HG03558 (cell line): Measurements from ENCODE around the gene GAB2.
"Not testable (repeated sequence)": the region's sequence is repeated elsewhere in the genome, so short reads cannot be mapped to it uniquely, and the experiment has no call there.

Experiments
- ATAC-seq: cut with Tn5 transposase; IDR thresholded peaks from one replicate; pipeline ENCODE4 v1.9.1; 2021; ENCODE audit warnings: moderate number of reproducible peaks; ENCODE audit not compliant: unreplicated experiment; ENCODE audit errors: extremely low read depth

GAB2 gene

GRCh38 chr11:78373689-78374088, 43.9 kb downstream of the GAB2 start:
- ATAC-seq, result no peak

DNA sequence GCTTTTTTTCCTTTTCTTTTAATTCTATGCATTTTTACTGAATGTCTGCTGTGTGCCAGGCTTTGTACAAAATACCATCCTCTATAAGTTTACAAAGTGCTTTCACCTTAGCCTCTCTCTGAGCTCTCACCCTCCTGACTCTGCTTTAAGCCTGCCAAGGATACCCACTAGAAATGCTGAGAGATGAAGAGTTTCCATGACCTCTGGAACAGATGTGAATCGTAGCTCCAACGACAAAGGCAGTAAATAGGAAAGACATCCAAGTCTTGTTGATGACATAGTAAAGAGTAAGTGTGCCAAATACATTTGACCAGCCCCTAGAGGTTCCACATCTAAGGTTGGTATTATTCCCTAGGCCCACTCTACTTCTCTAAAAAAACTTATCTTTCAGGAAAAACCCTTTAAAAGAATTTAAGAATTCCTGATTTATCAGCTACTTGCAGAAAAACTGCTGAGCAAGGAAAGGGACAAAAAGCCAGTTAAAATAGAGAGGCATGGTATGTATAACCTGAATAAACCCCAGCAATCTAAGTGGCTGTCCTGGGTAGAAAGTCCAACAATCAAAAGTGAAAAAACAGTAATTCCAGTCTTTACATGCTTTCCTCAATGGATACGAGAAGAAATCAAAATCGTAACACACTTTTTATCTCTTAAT, 45.4 kb downstream of the GAB2 start:
- ATAC-seq, result no peak

DNA sequence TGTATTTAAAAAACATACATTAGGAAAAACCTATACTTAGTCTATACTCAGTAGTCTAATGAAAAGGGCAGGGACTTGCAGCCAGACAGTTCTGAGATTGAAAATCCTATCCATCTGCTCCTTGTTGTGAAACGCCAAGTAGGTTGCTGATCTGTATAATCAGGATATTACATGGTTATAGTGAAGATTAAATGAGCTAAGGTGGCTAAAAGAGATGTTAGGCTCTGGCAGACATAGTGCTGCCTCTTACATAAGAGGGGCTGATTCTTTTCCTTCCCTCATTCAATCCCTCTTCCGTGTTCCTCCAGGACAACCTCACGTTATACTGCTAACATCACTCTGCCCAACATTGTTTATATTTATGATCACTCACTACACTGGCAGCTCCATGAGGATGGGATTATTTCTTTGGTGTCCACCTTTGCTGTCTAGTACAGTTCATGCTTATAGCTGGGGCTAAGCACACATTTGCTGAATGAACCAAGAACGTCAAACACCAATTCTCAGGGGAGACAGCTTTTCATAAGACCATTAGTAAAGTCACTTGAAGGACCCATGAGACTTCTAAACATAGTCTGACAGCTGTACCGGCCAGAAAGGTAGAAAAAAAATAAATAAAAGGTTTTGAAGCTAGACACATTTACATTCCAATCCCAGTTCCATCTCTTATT, 46.3 kb downstream of the GAB2 start:
- no peak for ATAC-seq

GRCh38 chr11:78370406-78371172, 47.0 kb downstream of the GAB2 start:
- ATAC-seq, result no peak

DNA sequence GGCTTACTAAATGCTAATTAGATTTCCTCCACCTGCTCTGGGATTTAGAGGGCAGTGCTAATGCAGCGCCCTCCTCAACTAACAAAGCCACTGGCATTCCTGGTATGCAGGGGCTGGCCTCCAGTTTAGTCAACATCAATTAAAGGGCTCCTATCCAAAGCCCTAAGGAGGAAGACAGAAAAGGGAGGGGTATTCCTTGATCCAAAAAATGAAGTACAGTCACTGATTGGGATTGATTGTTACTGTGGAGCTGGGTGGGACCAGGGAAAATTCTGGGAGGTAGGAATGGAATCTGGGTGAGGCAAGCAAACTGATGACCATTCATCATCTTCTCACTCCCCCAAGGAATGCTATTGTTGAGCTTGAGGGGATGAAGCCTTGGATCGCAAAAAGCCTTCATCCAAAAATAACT, 52.2 kb downstream of the GAB2 start:
- ATAC-seq, result no peak

DNA sequence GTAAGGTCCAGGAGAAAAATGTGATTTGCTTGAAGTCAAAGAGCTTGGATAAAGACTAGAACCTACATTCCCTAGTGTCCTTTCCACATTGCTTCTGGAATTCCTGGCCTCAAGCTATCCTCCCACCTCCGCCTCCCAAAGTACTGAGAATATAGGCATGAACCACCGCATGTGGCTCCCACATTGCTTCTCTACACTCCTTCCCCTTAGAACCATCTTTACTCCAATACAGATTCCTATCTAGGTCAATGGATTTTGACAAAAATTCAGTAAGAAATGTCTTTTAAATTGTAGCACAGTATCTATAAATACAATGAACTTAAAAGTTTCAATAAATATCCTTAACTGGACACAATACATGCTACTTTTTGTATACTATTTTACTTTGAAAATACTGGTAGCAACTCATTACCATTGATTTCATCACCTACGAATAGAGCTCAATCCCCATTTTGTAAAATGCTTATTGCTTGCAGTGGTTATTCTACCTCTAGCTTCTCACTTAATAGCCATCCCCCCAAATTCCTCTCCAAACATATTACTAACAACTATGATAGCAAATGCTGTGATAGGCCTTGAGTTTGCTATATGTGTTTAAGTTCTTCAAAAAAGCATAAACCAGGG, 53.4 kb downstream of the GAB2 start:
- ATAC-seq, result no peak

DNA sequence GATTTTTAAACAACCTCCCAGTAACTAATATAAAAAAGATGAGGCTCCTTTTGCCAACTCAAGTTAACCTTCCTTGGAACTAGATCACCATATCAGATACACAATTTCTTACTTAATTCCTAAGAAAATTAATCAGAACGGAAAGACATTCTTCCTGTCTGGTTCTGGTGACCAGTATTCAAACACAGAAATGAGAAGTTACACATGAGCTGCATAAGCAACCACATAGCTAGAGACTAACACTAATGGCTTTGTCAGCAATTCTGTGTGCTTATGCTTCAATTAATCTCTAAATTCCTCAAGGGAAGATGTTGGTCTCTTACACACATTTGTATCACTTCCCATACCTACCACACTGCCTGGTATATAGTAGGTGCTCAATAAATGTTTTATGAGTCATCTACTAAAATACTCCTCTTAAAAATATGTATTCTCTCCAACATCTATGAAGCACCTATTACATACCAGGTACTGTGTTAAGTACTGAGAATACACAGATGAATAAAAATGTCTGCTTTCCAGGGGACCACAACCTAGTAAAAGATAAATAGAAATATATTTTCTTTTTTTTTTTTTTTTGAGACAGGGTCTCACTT, 54.5 kb downstream of the GAB2 start:
- ATAC-seq, result no peak

- no peak for ATAC-seq
These were observed 56.4 kb downstream of the GAB2 start for GRCh38 chr11:78361228-78361627.

DNA sequence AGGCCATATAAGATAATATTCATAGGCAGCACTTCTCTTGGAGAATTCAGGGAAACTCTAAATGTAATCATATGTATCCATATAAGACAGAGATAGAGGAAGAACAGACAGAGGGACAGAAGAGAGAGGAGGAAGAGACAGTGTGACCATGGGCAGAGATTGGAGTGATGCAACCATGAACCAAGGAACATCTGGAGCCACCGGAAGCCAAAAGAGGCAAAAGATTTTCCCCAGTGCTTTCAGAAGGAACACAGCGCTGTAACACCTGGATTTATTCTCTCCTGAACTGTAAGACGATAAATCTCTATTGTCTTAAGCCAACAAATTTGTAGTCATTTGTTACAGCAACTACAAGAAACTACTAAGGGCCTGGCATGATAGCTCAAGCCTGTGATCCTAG, 57.7 kb downstream of the GAB2 start:
- ATAC-seq, result no peak

DNA sequence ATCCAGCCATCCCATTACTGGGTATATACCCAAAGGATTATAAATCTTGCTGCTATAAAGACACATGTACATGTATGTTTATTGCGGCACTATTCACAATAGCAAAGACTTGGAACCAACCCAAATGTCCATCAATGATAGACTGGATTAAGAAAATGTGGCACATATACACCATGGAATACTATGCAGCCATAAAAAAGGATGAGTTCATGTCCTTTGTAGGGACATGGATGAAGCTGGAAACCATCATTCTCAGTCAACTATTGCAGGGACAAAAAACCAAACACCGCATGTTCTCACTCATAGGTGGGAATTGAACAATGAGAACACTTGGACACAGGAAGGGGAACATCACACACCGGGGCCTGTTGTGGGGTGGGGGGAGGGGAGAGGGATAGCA, 59.7 kb downstream of the GAB2 start:
- not testable (repeated sequence) for ATAC-seq

DNA sequence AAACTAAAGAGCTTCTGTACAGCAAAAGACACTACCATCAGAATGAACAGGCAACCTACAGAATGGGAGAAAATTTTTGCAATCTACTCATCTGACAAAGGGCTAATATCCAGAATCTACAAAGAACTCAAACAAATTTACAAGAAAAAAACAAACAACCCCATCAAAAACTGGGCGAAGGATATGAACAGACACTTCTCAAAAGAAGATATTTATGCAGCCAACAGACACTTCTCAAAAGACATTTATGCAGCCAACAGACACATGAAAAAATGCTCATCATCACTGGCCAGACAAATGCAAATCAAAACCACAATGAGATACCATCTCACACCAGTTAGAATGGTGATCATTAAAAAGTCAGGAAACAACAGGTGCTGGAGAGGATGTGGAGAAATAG, 60.2 kb downstream of the GAB2 start:
- ATAC-seq, result not testable (repeated sequence)

GRCh38 chr11:78355742-78356141, 61.9 kb downstream of the GAB2 start:
- not testable (repeated sequence) for ATAC-seq

- ATAC-seq, result no peak
These were observed 62.3 kb downstream of the GAB2 start for GRCh38 chr11:78355309-78355705.

DNA sequence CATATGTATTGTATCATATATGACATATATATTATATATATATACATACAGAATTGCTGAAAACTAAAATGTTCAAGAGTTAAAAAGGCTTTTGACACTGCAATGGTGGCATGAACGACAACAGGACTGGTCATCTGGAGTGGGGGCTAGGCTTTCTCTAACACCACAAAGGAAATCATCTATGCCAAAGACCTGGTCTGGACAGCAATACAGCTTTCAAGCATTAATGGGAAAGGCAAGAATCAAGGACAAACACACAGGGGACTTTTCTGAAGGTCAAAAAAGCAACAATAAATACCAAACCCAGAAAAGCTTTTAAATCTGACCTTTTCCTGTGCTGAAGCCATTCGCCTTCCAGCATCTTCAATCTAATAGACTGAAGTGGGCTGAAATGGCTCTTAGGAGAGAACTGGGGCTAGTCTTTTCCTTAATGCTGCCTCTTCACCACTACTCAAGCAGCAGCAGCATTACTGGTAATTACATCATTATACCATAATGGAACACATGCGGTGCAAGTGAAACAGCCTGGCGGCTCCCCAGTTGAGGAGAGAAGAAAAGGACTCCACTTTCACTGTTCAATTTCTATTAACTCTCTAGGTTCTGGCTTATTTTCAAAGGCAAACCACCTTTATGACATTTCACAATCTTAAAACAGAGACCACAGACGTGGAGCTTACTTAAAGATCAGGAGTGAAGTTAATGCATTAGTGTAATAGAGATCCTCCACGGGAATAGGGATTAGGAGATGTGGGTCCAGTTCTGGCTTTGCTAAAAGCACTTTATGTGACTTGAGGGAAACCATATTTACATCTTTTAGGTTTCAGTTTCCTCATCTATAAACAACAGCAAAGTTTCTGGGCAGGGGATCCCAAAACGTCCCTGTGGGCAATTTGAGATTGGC, 63.0 kb downstream of the GAB2 start:
- ATAC-seq, result no peak

GRCh38 chr11:78351979-78352841, 65.4 kb downstream of the GAB2 start:
- ATAC-seq, result no peak

GRCh38 chr11:78351193-78351592, 66.4 kb downstream of the GAB2 start:
- ATAC-seq, result no peak

- no peak for ATAC-seq
These were observed 66.9 kb downstream of the GAB2 start for GRCh38 chr11:78350646-78351165.

GRCh38 chr11:78350091-78350645, 67.5 kb downstream of the GAB2 start:
- no peak for ATAC-seq
